GM23248 (cell line): ENCODE results near the gene RPS6KA6.

ENCODE experiments used
- EZH2 ChIP-seq: fragments of 200-600 bp; sonication (generic); IDR thresholded peaks from 2 replicates; pipeline ENCODE4 v1.6.1; 2018; ENCODE audit warnings: antibody characterized with exemption, mild to moderate bottlenecking; ENCODE audit not compliant: insufficient read depth, poor library complexity, severe bottlenecking
- EZH2phosphoT487 ChIP-seq: fragments of 200-600 bp; sonication (generic); IDR thresholded peaks from 2 replicates; pipeline ENCODE4 v1.6.1; 2018; ENCODE audit warnings: antibody characterized with exemption, moderate library complexity, mild to moderate bottlenecking, low read depth; ENCODE audit not compliant: insufficient read depth

DNA sequence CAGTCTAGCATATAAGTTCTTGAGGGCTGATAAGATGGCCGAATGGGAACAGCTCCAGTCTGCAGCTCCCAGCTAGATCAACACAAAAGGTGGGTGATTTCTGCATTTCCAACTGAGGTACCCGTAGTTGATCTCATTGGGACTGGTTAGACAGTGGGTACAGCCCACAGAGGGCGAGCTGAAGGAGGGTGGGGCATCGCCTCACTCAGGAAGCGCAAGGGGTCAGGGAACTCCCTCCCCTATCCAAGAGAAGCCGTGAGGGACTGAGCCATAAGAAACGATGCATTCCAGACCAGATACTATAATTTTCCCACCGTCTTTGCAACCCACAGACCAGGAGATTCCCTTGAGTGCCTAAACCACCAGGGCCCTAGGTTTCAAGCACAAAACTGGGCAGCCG is 109.0 kb downstream of the RPS6KA6 start:
- no peak for TF ChIP-seq EZH2
- TF ChIP-seq EZH2phosphoT487: no peak
